ENCODE data around the gene TBC1D9.

DNA sequence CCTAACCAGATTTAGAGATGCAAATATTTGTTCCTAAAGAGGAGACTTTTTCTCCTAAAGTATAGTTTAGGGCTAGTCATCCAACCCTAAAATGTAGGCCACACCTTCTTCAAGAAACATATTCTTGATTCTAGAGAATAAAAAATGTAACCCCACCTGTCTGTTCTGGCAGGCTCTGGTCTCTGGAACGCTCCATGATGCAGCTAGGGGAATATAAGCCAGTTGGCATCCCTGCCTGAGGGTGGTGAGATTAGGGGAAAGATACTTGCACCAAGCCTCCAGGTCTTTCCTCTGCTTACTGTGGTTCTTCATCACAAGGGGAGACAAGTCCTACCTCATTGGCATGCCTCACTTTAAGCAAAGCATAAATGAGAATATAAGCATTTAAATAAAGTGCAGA, 21.2 kb upstream of the TBC1D9 start:
- TF ChIP-seq, protein P1, sequence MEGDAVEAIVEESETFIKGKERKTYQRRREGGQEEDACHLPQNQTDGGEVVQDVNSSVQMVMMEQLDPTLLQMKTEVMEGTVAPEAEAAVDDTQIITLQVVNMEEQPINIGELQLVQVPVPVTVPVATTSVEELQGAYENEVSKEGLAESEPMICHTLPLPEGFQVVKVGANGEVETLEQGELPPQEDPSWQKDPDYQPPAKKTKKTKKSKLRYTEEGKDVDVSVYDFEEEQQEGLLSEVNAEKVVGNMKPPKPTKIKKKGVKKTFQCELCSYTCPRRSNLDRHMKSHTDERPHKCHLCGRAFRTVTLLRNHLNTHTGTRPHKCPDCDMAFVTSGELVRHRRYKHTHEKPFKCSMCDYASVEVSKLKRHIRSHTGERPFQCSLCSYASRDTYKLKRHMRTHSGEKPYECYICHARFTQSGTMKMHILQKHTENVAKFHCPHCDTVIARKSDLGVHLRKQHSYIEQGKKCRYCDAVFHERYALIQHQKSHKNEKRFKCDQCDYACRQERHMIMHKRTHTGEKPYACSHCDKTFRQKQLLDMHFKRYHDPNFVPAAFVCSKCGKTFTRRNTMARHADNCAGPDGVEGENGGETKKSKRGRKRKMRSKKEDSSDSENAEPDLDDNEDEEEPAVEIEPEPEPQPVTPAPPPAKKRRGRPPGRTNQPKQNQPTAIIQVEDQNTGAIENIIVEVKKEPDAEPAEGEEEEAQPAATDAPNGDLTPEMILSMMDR (IDR thresholded peaks at IDR 0.05), result no peak
- TF ChIP-seq EZH2 (IDR thresholded peaks at IDR 0.05; ENCODE audit: borderline replicate concordance, insufficient read depth, low read depth, low read length, poor library complexity, severe bottlenecking), result no peak

Data from B cell (primary cell).